GM12878 (cell line): ENCODE data around the gene RHBDD1.

Experiments
- ATF3 ChIP-seq: IDR thresholded peaks from 2 replicates; pipeline ENCODE4 v1.6.1; 2011; ENCODE audit warnings: low read depth, mild to moderate bottlenecking, low read length, moderate library complexity, borderline replicate concordance; ENCODE audit errors: extremely low read depth
- CBX5 ChIP-seq: sonication (generic); IDR thresholded peaks from 2 replicates; pipeline ENCODE4 v1.6.1; 2016; ENCODE audit warnings: low read depth, moderate library complexity, mild to moderate bottlenecking, inconsistent platforms
- GABPA ChIP-seq: IDR thresholded peaks from 2 replicates; pipeline ENCODE4 v1.6.1; 2014; ENCODE audit warnings: antibody characterized with exemption, low read depth, mild to moderate bottlenecking, inconsistent platforms
- POLR2AphosphoS5 ChIP-seq: IDR thresholded peaks from 2 replicates; pipeline ENCODE4 v1.6.1; 2011; ENCODE audit warnings: mild to moderate bottlenecking, low read length, inconsistent platforms
- TCF3 ChIP-seq: IDR thresholded peaks from 2 replicates; pipeline ENCODE4 v1.6.1; 2012; ENCODE audit warnings: low read depth, mild to moderate bottlenecking, low read length, borderline replicate concordance; ENCODE audit not compliant: insufficient read depth

DNA sequence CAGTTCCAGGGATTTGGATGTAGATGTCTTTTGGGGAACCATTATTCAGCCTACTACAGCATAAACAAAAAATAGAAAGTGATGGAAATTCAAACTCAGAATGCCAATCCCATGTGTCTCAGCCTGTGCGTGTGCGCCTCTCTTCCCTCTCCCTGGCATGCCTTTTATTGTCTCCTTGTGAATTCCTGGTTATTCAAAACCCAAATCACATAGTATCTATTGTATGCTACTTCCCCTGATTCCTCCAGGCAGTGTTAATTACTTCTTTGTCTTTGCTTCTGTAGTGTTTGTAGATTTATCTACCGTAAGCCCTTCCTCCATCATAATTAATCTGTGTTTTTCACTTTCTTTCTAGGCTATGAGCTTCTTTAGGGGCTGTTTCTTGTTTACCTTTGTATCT lies 38.9 kb downstream of the RHBDD1 start:
- TF ChIP-seq ATF3 (no peak), GABPA (no peak), POLR2AphosphoS5 (no peak), CBX5 (no peak), TCF3 (no peak)
